ENCODE measurements around the gene DSCAML1. TPM values are rescaled to one million over a fixed set of nuclear protein-coding genes. Genes with fewer than 3 reads are reported as not detected.

DSCAML1 gene
- total RNA-seq, 1 experiment from 2014 or later, result 0.15 TPM

DNA sequence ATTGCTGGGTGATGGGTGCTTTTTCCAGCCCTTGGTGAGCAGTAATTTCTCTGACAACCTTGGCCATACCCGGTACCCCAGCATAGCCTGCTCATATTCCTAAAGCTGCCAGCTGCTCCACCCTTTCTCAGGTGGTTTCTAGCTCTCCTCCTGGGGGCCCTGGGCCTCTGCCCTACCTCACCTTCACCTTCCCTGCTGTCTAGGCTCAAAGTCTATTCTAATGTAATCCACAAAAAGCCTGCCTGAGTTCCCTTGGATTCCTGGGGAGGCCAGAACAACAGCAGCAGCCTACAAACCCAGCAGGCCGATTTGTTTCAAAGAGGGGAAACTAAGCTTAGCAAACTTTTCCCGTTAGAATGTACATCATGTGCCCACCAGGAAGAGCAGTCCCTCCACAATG lies 117.6 kb downstream of the DSCAML1 start:
- peaks cover 54 to 58% of the 10 kb centered on the region in 2 experiments for H3K4me1 Mint-ChIP-seq
- no peaks in the 10 kb centered on the region; a peak in 1 of 5 replicates for H3K9me3 Mint-ChIP-seq
- H3K27ac Mint-ChIP-seq, result no peak overlapping the region; a peak in 1 of 7 replicates
- H3K9me3 ChIP-seq (ENCODE audit: control insufficient read depth, low read depth, low read length), result no peaks in the 10 kb centered on the region
- WGBS (ENCODE audit: extremely low coverage, insufficient read length, low lambda C conversion rate), result no CpG with 5 or more reads among the region's 3 CpGs
- no peak overlapping the region for H4K8ac ChIP-seq (replicated peaks; ENCODE audit: insufficient read length, low read depth, low read length)
- no peak overlapping the region for H3K56ac ChIP-seq (ENCODE audit: insufficient read length, low read depth, low read length)
- no peak overlapping the region for H3K27ac ChIP-seq (ENCODE audit: insufficient read length, low read depth, low read length)
- H3K4me1 ChIP-seq (ENCODE audit: insufficient read depth, low read length), result peaks cover 9% of the 10 kb centered on the region; the same call in 1 of the 2 replicates
- H3K27me3 Mint-ChIP-seq (ENCODE audit: low read depth), result peaks cover 75% of the 10 kb centered on the region
- H4K5ac ChIP-seq (ENCODE audit: insufficient read length, low read depth, low read length), result no peak overlapping the region
- TF ChIP-seq, protein P1, sequence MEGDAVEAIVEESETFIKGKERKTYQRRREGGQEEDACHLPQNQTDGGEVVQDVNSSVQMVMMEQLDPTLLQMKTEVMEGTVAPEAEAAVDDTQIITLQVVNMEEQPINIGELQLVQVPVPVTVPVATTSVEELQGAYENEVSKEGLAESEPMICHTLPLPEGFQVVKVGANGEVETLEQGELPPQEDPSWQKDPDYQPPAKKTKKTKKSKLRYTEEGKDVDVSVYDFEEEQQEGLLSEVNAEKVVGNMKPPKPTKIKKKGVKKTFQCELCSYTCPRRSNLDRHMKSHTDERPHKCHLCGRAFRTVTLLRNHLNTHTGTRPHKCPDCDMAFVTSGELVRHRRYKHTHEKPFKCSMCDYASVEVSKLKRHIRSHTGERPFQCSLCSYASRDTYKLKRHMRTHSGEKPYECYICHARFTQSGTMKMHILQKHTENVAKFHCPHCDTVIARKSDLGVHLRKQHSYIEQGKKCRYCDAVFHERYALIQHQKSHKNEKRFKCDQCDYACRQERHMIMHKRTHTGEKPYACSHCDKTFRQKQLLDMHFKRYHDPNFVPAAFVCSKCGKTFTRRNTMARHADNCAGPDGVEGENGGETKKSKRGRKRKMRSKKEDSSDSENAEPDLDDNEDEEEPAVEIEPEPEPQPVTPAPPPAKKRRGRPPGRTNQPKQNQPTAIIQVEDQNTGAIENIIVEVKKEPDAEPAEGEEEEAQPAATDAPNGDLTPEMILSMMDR (conservative IDR thresholded peaks at IDR 0.05), result no peak
- H2BK20ac ChIP-seq (ENCODE audit: low read depth, low read length, poor library complexity, severe bottlenecking), result no peak overlapping the region
- no peaks in the 10 kb centered on the region for H4K20me1 ChIP-seq (ENCODE audit: control insufficient read depth, insufficient read depth, insufficient read length)
- no peak overlapping the region for H2AK5ac ChIP-seq (ENCODE audit: insufficient read length, low read length)
- no peak overlapping the region for H2BK12ac ChIP-seq (ENCODE audit: insufficient read length, low read depth, low read length)
- no peak overlapping the region for H2BK15ac ChIP-seq (ENCODE audit: low read depth, low read length)
- no peaks in the 10 kb centered on the region for H3K27me3 ChIP-seq (ENCODE audit: insufficient read depth, low read length)
- no peak overlapping the region for H2AFZ ChIP-seq (ENCODE audit: low read length)
- H3K23ac ChIP-seq (ENCODE audit: insufficient read length, low read depth, low read length), result no peak overlapping the region
- H3K4me2 ChIP-seq (ENCODE audit: insufficient read depth, insufficient read length, low read length), result no peak overlapping the region
- no peak overlapping the region for H3K14ac ChIP-seq (ENCODE audit: insufficient read depth, low read length)
- no peak overlapping the region for H4K91ac ChIP-seq (ENCODE audit: insufficient read length, low read depth, low read length)
- H2BK120ac ChIP-seq (ENCODE audit: low read depth, low read length, poor library complexity, severe bottlenecking), result no peak overlapping the region
- no peak overlapping the region for H2BK5ac ChIP-seq (ENCODE audit: insufficient read length, low read length)
- no peak overlapping the region for H3T11ph ChIP-seq (ENCODE audit: low read length)
- no peaks in the 10 kb centered on the region for H3K36me3 Mint-ChIP-seq (ENCODE audit: insufficient read depth in 1 of 3, low read depth in 3 of 3)
- H3K23me2 ChIP-seq (ENCODE audit: insufficient read length, low read depth, low read length, poor library complexity, severe bottlenecking), result no peaks in the 10 kb centered on the region
- no peaks in the 10 kb centered on the region for H3K79me1 ChIP-seq (ENCODE audit: insufficient read depth, low read depth, low read length, poor library complexity, severe bottlenecking)
- no peak overlapping the region for H3K18ac ChIP-seq (ENCODE audit: insufficient read length, low read depth, low read length)
- no peak overlapping the region for H3K9ac ChIP-seq (ENCODE audit: extremely low read depth, insufficient read length, low read length)
- no peaks in the 10 kb centered on the region for H3K79me2 ChIP-seq (ENCODE audit: insufficient read depth, low read length)
- H3K4ac ChIP-seq (ENCODE audit: low read depth, low read length), result no peak overlapping the region
- 0 out of 5 replicates have a peak overlapping the region, but pooled peaks of 1 of the 2 experiments have one; percentile 21 for H3K4me3 Mint-ChIP-seq
- DNase-seq, result no peak

Measured in H9 (cell line).